Trophoblast cell (in vitro differentiated cells and primary cell): Measurements from ENCODE around the gene RAC2.
A peak's percentile ranks its signal among the peaks of the same experiment; 100 is the strongest.

ENCODE experiments used
- DNase-seq, 2 donors: peaks; one replicate each; pipeline ENCODE4 v3.0.0-alpha.2; 2016
- H2AFZ ChIP-seq: 2 replicates; pipeline ENCODE4 v1.6.1; 2013; ENCODE audit warnings: low read length, moderate library complexity, mild to moderate bottlenecking; ENCODE audit not compliant: insufficient read depth, poor library complexity
- H2AK5ac ChIP-seq: 2 replicates; pipeline ENCODE4 v1.6.1; 2013; ENCODE audit warnings: mild to moderate bottlenecking, low read length
- H2BK120ac ChIP-seq: 2 replicates; pipeline ENCODE4 v1.6.1; 2013; ENCODE audit warnings: low read length, mild to moderate bottlenecking, moderate library complexity; ENCODE audit not compliant: insufficient read depth, poor library complexity
- H2BK12ac ChIP-seq: 2 replicates; pipeline ENCODE4 v1.6.1; 2013; ENCODE audit warnings: mild to moderate bottlenecking, low read length, moderate library complexity
- H2BK5ac ChIP-seq: 2 replicates; pipeline ENCODE4 v1.6.1; 2013; ENCODE audit warnings: low read length, low read depth, moderate library complexity, mild to moderate bottlenecking; ENCODE audit not compliant: poor library complexity
- H3K14ac ChIP-seq: 2 replicates; pipeline ENCODE4 v1.6.1; 2013; ENCODE audit warnings: mild to moderate bottlenecking, low read length
- H3K18ac ChIP-seq: 2 replicates; pipeline ENCODE4 v1.6.1; 2013; ENCODE audit warnings: mild to moderate bottlenecking, low read length
- H3K23ac ChIP-seq: 2 replicates; pipeline ENCODE4 v1.6.1; 2013; ENCODE audit warnings: low read length
- H3K27ac ChIP-seq: 2 replicates; pipeline ENCODE4 v1.5.1; 2013; ENCODE audit warnings: low read depth, mild to moderate bottlenecking, inconsistent platforms, low read length, moderate library complexity
- H3K27me3 ChIP-seq: 2 replicates; pipeline ENCODE4 v1.6.1; 2013; ENCODE audit warnings: inconsistent platforms, mild to moderate bottlenecking, low read length, moderate library complexity; ENCODE audit not compliant: insufficient read depth
- H3K36me3 ChIP-seq, 2 experiments: 1 replicate in 1 of 2; 2 replicates in 1 of 2; pipeline ENCODE4 v1.6.1; 2013; ENCODE audit warnings: low read length in 2 of 2, mild to moderate bottlenecking in 2 of 2, moderate library complexity in 1 of 2; ENCODE audit not compliant: insufficient read depth in 2 of 2, control insufficient read depth in 1 of 2
- H3K4ac ChIP-seq: 2 replicates; pipeline ENCODE4 v1.6.1; 2013; ENCODE audit warnings: low read depth, mild to moderate bottlenecking, low read length, moderate library complexity
- H3K4me1 ChIP-seq, 2 experiments: 1 replicate in 1 of 2; 2 replicates in 1 of 2; pipeline ENCODE4 v1.6.1; 2013; ENCODE audit warnings: low read length in 2 of 2, mild to moderate bottlenecking in 2 of 2, moderate library complexity in 1 of 2; ENCODE audit not compliant: insufficient read depth in 2 of 2, control insufficient read depth in 1 of 2
- H3K4me2 ChIP-seq: 2 replicates; pipeline ENCODE4 v1.6.1; 2013; ENCODE audit warnings: inconsistent platforms, mild to moderate bottlenecking, low read length, moderate library complexity
- H3K4me3 ChIP-seq: 2 replicates; pipeline ENCODE4 v1.5.1; 2013; ENCODE audit warnings: mild to moderate bottlenecking, low read depth, low read length, inconsistent platforms
- H3K79me1 ChIP-seq: one replicate; pipeline ENCODE4 v1.6.1; 2013; ENCODE audit warnings: low read length
- H3K79me2 ChIP-seq: 2 replicates; pipeline ENCODE4 v1.6.1; 2013; ENCODE audit warnings: low read length, mild to moderate bottlenecking; ENCODE audit not compliant: control insufficient read depth, insufficient read depth, poor library complexity
- H3K9ac ChIP-seq: 2 replicates; pipeline ENCODE4 v1.6.1; 2013; ENCODE audit warnings: mild to moderate bottlenecking, low read length
- H3K9me3 ChIP-seq: 2 replicates; pipeline ENCODE4 v1.6.1; 2013; ENCODE audit warnings: low read depth, mild to moderate bottlenecking, control low read depth, inconsistent platforms, low read length; ENCODE audit not compliant: insufficient read depth
- H4K12ac ChIP-seq: 2 replicates; pipeline ENCODE4 v1.6.1; 2013; ENCODE audit warnings: low read depth, mild to moderate bottlenecking, low read length, moderate library complexity
- H4K8ac ChIP-seq: 2 replicates; pipeline ENCODE4 v1.6.1; 2013; ENCODE audit warnings: low read depth, mild to moderate bottlenecking, low read length, moderate library complexity
- H4K91ac ChIP-seq: one replicate; pipeline ENCODE4 v1.6.1; 2013; ENCODE audit warnings: low read depth, mild to moderate bottlenecking, low read length, moderate library complexity
- WGBS: extraction: QIAGEN DNeasy Blood & Tissue Kit; methylation state at CpG from one replicate; pipeline ENCODE4 v1.1.7; 2013; ENCODE audit warnings: missing lambda C conversion rate; ENCODE audit not compliant: insufficient read length, insufficient coverage; ENCODE audit errors: extremely low coverage; 5-methylcytosine and 5-hydroxymethylcytosine counted together

The RAC2 gene

GRCh38 chr22:37187891-37188761 lies 55.9 kb downstream of the RAC2 start, which contains the start of gene C1QTNF6:
Gene C1QTNF6 (minus strand): TSS chr22:37188247. CDS start chr22:37188213, 34 bp downstream.
- Histone ChIP-seq H3K79me1 (peaks cover 32% of the 10 kb centered on the region), H3K79me2 (peaks cover 6% of the 10 kb centered on the region), H4K91ac (peak within 1 kb of the TSS; percentile 95), H3K4me2 (peak within 1 kb of the TSS; percentile 53), H4K8ac (peak within 1 kb of the TSS; percentile 90), H3K4me3 (peak within 1 kb of the TSS; percentile 39), H3K27me3 (no peaks in the 10 kb centered on the region), H2BK120ac (peak within 1 kb of the TSS; percentile 95), H4K12ac (peak within 1 kb of the TSS; percentile 73), H2BK12ac (peak within 1 kb of the TSS; percentile 53), H2AK5ac (peak within 1 kb of the TSS; percentile 95), H3K9ac (peak within 1 kb of the TSS; percentile 10), H2BK5ac (peak within 1 kb of the TSS; percentile 94), H3K36me3 (peaks cover 8 to 10% of the 10 kb centered on the region in 2 experiments), H3K18ac (peak within 1 kb of the TSS; percentile 89), H3K23ac (no peak within 1 kb of the TSS), H2AFZ (peak within 1 kb of the TSS; percentile 24), H3K14ac (peak within 1 kb of the TSS; percentile 97), H3K27ac (peak within 1 kb of the TSS; percentile 96), H3K9me3 (no peaks in the 10 kb centered on the region), H3K4ac (peak within 1 kb of the TSS; percentile 56), H3K4me1 (peaks cover 36 to 38% of the 10 kb centered on the region in 2 experiments)
- peak; percentile 87 to 91 for DNase-seq
- no CpG with 5 or more reads among the region's 17 CpGs for WGBS

- peak overlapping the region; percentile 24 for H2AFZ ChIP-seq
These were observed 56.5 kb downstream of the RAC2 start for GRCh38 chr22:37187552-37187890.

DNA sequence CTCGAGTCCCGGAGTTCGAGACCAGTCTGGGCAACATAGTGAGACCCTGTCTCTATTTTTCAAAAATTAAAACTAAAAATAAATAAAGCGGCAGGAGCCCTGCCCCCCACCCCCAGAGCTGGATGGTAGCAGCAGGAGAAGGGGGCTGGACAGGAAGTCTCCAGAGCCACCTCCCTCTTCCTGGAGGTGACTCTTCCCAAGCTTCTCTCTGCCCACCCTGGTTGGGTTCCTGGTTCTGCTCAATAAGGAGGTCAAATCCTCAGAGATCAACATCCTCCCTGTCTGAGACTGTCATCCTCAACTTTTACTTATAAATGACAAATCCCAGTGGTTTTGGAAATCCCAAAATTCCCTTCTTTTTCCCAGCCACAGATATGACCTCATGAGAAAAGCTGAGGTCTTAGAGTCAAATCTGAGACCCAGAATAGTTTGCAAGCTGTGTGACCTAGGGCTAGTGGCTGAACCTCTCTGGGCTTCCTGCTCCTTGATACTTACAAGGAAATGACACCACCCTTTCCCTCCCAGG lies 57.0 kb downstream of the RAC2 start:
- Histone ChIP-seq H3K9ac (no peak overlapping the region), H3K23ac (no peak overlapping the region), H2AFZ (no peak overlapping the region), H3K14ac (peak overlapping the region; percentile 97), H3K27me3 (no peaks in the 10 kb centered on the region), H3K9me3 (no peaks in the 10 kb centered on the region), H2BK5ac (peak overlapping the region; percentile 94), H3K36me3 (peaks cover 16 to 19% of the 10 kb centered on the region in 2 experiments), H2AK5ac (no peak overlapping the region), H4K8ac (peak overlapping the region; percentile 59), H4K12ac (no peak overlapping the region), H3K4ac (peak overlapping the region; percentile 38), H3K18ac (no peak overlapping the region), H3K79me1 (peaks cover 29% of the 10 kb centered on the region), H2BK12ac (peak overlapping the region; percentile 61), H4K91ac (peak overlapping the region; percentile 95), H3K4me2 (peak overlapping the region; percentile 53), H3K27ac (peak overlapping the region; percentile 96), H3K4me3 (no peak overlapping the region), H2BK120ac (peak overlapping the region; percentile 95), H3K79me2 (peaks cover 6% of the 10 kb centered on the region), H3K4me1 (peaks cover 36 to 38% of the 10 kb centered on the region in 2 experiments)
- peak; percentile 42 to 53 for DNase-seq
- WGBS = no CpG with 5 or more reads among the region's 4 CpGs

More at GRCh38 chr22:37187552-37187890, 56.5 kb downstream of the RAC2 start:
- Histone ChIP-seq H3K4ac (peak overlapping the region; percentile 56), H4K12ac (peak overlapping the region; percentile 73), H3K79me1 (peaks cover 29% of the 10 kb centered on the region), H3K18ac (peak overlapping the region; percentile 89), H2BK5ac (peak overlapping the region; percentile 94), H3K4me3 (peak overlapping the region; percentile 39), H2BK12ac (peak overlapping the region; percentile 53), H2AK5ac (peak overlapping the region; percentile 95), H3K9me3 (no peaks in the 10 kb centered on the region), H3K4me1 (peaks cover 36 to 38% of the 10 kb centered on the region in 2 experiments), H3K27ac (peak overlapping the region; percentile 96), H3K9ac (peak overlapping the region; percentile 10), H2BK120ac (peak overlapping the region; percentile 95), H3K27me3 (no peaks in the 10 kb centered on the region), H3K4me2 (peak overlapping the region; percentile 53), H3K14ac (peak overlapping the region; percentile 97), H4K8ac (peak overlapping the region; percentile 90), H3K79me2 (peaks cover 6% of the 10 kb centered on the region), H4K91ac (peak overlapping the region; percentile 95), H3K36me3 (peaks cover 13 to 14% of the 10 kb centered on the region in 2 experiments), H3K23ac (no peak overlapping the region)
- peak in 1 of 2 donors; percentile 57 for DNase-seq
- WGBS = no CpG with 5 or more reads among the region's 5 CpGs

GRCh38 chr22:37186228-37186996 lies 57.7 kb downstream of the RAC2 start:
- Histone ChIP-seq H3K9me3 (no peaks in the 10 kb centered on the region), H2AFZ (no peak overlapping the region), H3K36me3 (peaks cover 18 to 23% of the 10 kb centered on the region in 2 experiments), H4K8ac (peak overlapping the region; percentile 72), H2BK5ac (peak overlapping the region; percentile 59), H3K4me2 (no peak overlapping the region), H3K23ac (no peak overlapping the region), H3K4me1 (peaks cover 36 to 38% of the 10 kb centered on the region in 2 experiments), H3K4ac (peak overlapping the region; percentile 57), H2BK120ac (peak overlapping the region; percentile 95), H3K79me2 (peaks cover 6% of the 10 kb centered on the region), H3K9ac (no peak overlapping the region), H3K79me1 (peaks cover 29% of the 10 kb centered on the region), H3K14ac (no peak overlapping the region), H2AK5ac (no peak overlapping the region), H2BK12ac (peak overlapping the region; percentile 61), H3K4me3 (no peak overlapping the region), H3K18ac (peak overlapping the region; percentile 35), H4K91ac (peak overlapping the region; percentile 95), H4K12ac (no peak overlapping the region), H3K27ac (peak overlapping the region; percentile 46), H3K27me3 (no peaks in the 10 kb centered on the region)
- no CpG with 5 or more reads among the region's 9 CpGs for WGBS
- DNase-seq = peak; percentile 46 to 89
